ENCODE data around the gene ACTL7A. TPM values are rescaled to one million over a fixed set of nuclear protein-coding genes. Genes with fewer than 3 reads are reported as not detected.
A peak's percentile ranks its signal among the peaks of the same experiment; 100 is the strongest.

The ACTL7A gene, protein sequence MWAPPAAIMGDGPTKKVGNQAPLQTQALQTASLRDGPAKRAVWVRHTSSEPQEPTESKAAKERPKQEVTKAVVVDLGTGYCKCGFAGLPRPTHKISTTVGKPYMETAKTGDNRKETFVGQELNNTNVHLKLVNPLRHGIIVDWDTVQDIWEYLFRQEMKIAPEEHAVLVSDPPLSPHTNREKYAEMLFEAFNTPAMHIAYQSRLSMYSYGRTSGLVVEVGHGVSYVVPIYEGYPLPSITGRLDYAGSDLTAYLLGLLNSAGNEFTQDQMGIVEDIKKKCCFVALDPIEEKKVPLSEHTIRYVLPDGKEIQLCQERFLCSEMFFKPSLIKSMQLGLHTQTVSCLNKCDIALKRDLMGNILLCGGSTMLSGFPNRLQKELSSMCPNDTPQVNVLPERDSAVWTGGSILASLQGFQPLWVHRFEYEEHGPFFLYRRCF
- not detected for total RNA-seq (ENCODE audit: unreplicated experiment)
- long read RNA-seq: 0 reads

DNA sequence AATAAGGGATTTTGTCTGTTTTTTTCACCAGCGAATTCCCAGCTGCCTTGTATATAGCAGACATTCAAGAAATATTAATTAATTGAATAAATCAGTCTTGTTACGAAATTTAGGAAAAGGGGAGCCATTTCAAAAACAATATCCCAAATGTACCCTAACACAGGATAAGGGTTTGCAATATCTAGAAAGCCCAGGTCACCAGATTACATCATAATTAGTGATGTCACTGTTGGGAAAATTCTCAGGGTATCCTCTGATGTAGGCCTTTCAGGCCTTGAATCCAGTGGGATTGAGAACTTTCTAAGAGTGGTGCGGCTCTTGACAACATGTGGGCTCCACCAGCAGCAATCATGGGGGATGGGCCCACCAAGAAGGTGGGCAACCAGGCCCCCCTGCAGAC, at the start of gene ACTL7A:
TSS of gene ACTL7A (plus strand) at position 270 of the 400 bp plus-strand sequence. CDS start at position 327, 57 bp downstream.
- Mint-ChIP-seq H3K27ac (ENCODE audit: unreplicated experiment) (no peak within 1 kb of the TSS), H3K27me3 (ENCODE audit: unreplicated experiment) (peaks cover 3% of the 10 kb centered on the region), H3K4me3 (ENCODE audit: unreplicated experiment) (no peak within 1 kb of the TSS), H3K9me3 (ENCODE audit: unreplicated experiment) (no peaks in the 10 kb centered on the region), H3K4me1 (ENCODE audit: unreplicated experiment) (no peaks in the 10 kb centered on the region), H3K36me3 (ENCODE audit: low read depth, unreplicated experiment) (peaks cover 5% of the 10 kb centered on the region)
- TF ChIP-seq, protein P1, sequence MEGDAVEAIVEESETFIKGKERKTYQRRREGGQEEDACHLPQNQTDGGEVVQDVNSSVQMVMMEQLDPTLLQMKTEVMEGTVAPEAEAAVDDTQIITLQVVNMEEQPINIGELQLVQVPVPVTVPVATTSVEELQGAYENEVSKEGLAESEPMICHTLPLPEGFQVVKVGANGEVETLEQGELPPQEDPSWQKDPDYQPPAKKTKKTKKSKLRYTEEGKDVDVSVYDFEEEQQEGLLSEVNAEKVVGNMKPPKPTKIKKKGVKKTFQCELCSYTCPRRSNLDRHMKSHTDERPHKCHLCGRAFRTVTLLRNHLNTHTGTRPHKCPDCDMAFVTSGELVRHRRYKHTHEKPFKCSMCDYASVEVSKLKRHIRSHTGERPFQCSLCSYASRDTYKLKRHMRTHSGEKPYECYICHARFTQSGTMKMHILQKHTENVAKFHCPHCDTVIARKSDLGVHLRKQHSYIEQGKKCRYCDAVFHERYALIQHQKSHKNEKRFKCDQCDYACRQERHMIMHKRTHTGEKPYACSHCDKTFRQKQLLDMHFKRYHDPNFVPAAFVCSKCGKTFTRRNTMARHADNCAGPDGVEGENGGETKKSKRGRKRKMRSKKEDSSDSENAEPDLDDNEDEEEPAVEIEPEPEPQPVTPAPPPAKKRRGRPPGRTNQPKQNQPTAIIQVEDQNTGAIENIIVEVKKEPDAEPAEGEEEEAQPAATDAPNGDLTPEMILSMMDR (IDR thresholded peaks at IDR 0.05; ENCODE audit: unreplicated experiment): no peak
- DNase-seq (ENCODE audit: low spot score): no peak

DNA sequence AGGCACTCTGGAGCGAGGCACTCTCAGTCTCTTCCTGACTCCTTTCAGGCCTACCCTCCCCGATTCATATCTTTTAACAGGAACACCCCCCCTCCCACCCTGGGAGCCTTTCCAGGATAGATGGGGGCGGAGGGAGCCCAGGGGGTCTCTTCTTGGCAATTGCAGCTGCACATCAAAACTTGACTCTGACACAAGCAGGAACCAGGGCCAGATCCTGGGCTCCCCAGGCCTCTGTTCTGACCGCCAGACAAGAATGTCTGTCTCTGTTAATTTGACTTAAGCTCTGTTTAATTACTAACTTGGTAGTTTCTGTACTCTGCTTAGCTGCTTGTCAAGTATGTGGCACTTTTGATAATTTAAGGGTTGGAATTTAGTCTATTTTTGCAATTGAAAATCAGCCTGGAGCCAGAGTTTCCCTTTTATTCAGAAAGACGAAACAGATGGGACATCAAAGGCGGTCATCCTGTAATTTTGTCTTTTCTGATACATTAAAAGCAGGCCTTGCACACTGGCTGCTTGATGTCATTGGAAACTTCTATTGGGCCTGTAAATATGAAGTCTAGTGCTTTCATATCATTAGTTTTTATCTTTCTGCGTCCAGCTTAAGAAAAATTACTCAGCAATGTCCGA, 49.6 kb upstream of the ACTL7A start:
- Mint-ChIP-seq H3K4me1 (ENCODE audit: unreplicated experiment) (peaks cover 38% of the 10 kb centered on the region), H3K27ac (ENCODE audit: unreplicated experiment) (no peak overlapping the region), H3K9me3 (ENCODE audit: unreplicated experiment) (no peaks in the 10 kb centered on the region), H3K4me3 (ENCODE audit: unreplicated experiment) (no peak overlapping the region), H3K27me3 (ENCODE audit: unreplicated experiment) (no peaks in the 10 kb centered on the region), H3K36me3 (ENCODE audit: low read depth, unreplicated experiment) (peaks cover under 1% of the 10 kb centered on the region)
- no peak for DNase-seq (ENCODE audit: low spot score)
- TF ChIP-seq, protein P1 (IDR thresholded peaks at IDR 0.05; ENCODE audit: unreplicated experiment): no peak

DNA sequence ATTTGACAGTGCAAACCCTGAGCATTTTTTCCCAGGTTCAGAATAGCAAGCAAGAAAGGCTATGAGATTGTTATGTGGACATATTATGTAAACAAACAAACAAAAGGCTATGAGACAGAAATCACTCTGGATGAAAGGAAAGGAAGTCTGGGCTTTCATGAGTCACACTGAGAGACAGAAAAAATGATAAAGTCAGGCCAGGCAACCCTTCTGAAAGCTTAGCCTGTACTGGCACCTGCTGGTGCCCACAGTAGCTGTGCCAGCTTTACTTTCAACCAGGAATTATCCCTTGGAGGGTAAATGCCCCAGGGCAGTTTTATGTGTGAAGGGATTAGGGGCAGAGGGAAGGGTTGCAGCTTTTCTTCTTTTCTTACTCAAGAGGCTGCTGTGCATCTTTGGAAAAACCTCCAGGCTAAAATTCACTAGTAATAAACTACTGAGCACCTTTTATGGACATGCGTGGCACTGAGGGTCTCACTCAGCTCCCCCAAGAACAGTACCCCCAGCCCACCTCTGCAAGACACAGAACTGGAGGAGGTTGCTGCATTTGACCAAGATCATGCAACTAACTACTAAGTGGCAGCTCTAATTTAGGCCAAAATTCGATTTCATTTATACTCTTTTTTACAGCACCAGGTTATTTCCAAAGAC, 48.0 kb upstream of the ACTL7A start:
- peak; percentile 17 for DNase-seq (ENCODE audit: low spot score)
- H3K36me3 Mint-ChIP-seq (ENCODE audit: low read depth, unreplicated experiment): peaks cover 6% of the 10 kb centered on the region
- H3K9me3 Mint-ChIP-seq (ENCODE audit: unreplicated experiment): no peaks in the 10 kb centered on the region
- no peaks in the 10 kb centered on the region for H3K27me3 Mint-ChIP-seq (ENCODE audit: unreplicated experiment)
- TF ChIP-seq, protein P1 (IDR thresholded peaks at IDR 0.05; ENCODE audit: unreplicated experiment): no peak
- H3K4me1 Mint-ChIP-seq (ENCODE audit: unreplicated experiment): peaks cover 36% of the 10 kb centered on the region
- no peak overlapping the region for H3K27ac Mint-ChIP-seq (ENCODE audit: unreplicated experiment)
- H3K4me3 Mint-ChIP-seq (ENCODE audit: unreplicated experiment): no peak overlapping the region

DNA sequence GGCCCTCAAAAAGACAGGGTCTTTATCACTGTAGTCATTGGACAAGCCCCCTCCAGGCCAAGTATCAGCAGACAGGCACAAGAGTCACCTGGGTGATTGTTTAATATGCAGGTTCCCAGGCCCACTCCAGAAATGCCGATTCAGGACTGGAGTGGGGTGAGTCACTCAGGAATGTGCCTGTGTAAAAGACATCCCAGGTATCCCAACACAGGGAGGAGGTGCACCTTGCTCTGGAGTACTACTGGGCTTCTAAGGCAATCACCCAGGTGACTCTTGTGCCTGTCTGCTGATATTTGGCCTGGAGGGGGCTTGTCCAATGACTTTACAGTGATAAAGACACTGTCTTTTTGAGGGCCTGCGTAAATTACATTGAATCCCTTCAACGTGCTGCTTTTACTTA, 46.9 kb upstream of the ACTL7A start:
- Mint-ChIP-seq H3K4me1 (ENCODE audit: unreplicated experiment) (peaks cover 36% of the 10 kb centered on the region), H3K9me3 (ENCODE audit: unreplicated experiment) (no peaks in the 10 kb centered on the region), H3K4me3 (ENCODE audit: unreplicated experiment) (no peak overlapping the region), H3K27ac (ENCODE audit: unreplicated experiment) (peak overlapping the region; percentile 16), H3K27me3 (ENCODE audit: unreplicated experiment) (no peaks in the 10 kb centered on the region), H3K36me3 (ENCODE audit: low read depth, unreplicated experiment) (peaks cover 6% of the 10 kb centered on the region)
- DNase-seq (ENCODE audit: low spot score): no peak
- TF ChIP-seq, protein P1 (IDR thresholded peaks at IDR 0.05; ENCODE audit: unreplicated experiment): no peak

Data from endothelial cell (in vitro differentiated cells).